ENCODE results near the gene MEAK7.

MEAK7 gene

GRCh38 chr16:84517366-84517765 is 12.9 kb upstream of the MEAK7 start:
- H3K27me3 ChIP-seq (ENCODE audit: control insufficient read depth, insufficient read depth, low read length): no peaks in the 10 kb centered on the region

GRCh38 chr16:84514874-84515835 is 10.7 kb upstream of the MEAK7 start:
- Histone ChIP-seq H3K27me3 (ENCODE audit: control insufficient read depth, insufficient read depth, low read length) (no peaks in the 10 kb centered on the region), H3K9ac (ENCODE audit: low read length) (no peak overlapping the region), H3K4me1 (ENCODE audit: control insufficient read depth, insufficient read depth, low read length) (peaks cover 7% of the 10 kb centered on the region), H3K4me3 (ENCODE audit: low read length) (no peak overlapping the region), H3K9me3 (ENCODE audit: control insufficient read depth, low read length) (no peaks in the 10 kb centered on the region), H3K36me3 (ENCODE audit: control insufficient read depth, insufficient read depth, low read length) (no peaks in the 10 kb centered on the region)

More at GRCh38 chr16:84517366-84517765, 12.9 kb upstream of the MEAK7 start:
- Histone ChIP-seq H3K9me3 (ENCODE audit: control insufficient read depth, low read length) (no peaks in the 10 kb centered on the region), H3K4me1 (ENCODE audit: control insufficient read depth, insufficient read depth, low read length) (no peaks in the 10 kb centered on the region), H3K9ac (ENCODE audit: low read length) (no peak overlapping the region), H3K36me3 (ENCODE audit: control insufficient read depth, insufficient read depth, low read length) (no peaks in the 10 kb centered on the region), H3K4me3 (ENCODE audit: low read length) (no peak overlapping the region)

GRCh38 chr16:84514295-84514873 is 9.9 kb upstream of the MEAK7 start:
- H3K36me3 ChIP-seq (ENCODE audit: control insufficient read depth, insufficient read depth, low read length): no peaks in the 10 kb centered on the region
- H3K4me3 ChIP-seq (ENCODE audit: low read length): no peak overlapping the region
- no peak overlapping the region for H3K9ac ChIP-seq (ENCODE audit: low read length)
- no peaks in the 10 kb centered on the region for H3K9me3 ChIP-seq (ENCODE audit: control insufficient read depth, low read length)
- no peaks in the 10 kb centered on the region for H3K27me3 ChIP-seq (ENCODE audit: control insufficient read depth, insufficient read depth, low read length)
- H3K4me1 ChIP-seq (ENCODE audit: control insufficient read depth, insufficient read depth, low read length): peaks cover 7% of the 10 kb centered on the region

GRCh38 chr16:84513666-84514065 is 9.2 kb upstream of the MEAK7 start:
- Histone ChIP-seq H3K36me3 (ENCODE audit: control insufficient read depth, insufficient read depth, low read length) (no peaks in the 10 kb centered on the region), H3K4me3 (ENCODE audit: low read length) (no peak overlapping the region), H3K4me1 (ENCODE audit: control insufficient read depth, insufficient read depth, low read length) (peaks cover 7% of the 10 kb centered on the region), H3K9me3 (ENCODE audit: control insufficient read depth, low read length) (no peaks in the 10 kb centered on the region), H3K27me3 (ENCODE audit: control insufficient read depth, insufficient read depth, low read length) (no peaks in the 10 kb centered on the region), H3K9ac (ENCODE audit: low read length) (no peak overlapping the region)

- Histone ChIP-seq H3K9ac (ENCODE audit: low read length) (no peak overlapping the region), H3K9me3 (ENCODE audit: control insufficient read depth, low read length) (no peaks in the 10 kb centered on the region), H3K27me3 (ENCODE audit: control insufficient read depth, insufficient read depth, low read length) (no peaks in the 10 kb centered on the region), H3K4me3 (ENCODE audit: low read length) (no peak overlapping the region), H3K4me1 (ENCODE audit: control insufficient read depth, insufficient read depth, low read length) (peaks cover 7% of the 10 kb centered on the region), H3K36me3 (ENCODE audit: control insufficient read depth, insufficient read depth, low read length) (no peaks in the 10 kb centered on the region)
Measured at GRCh38 chr16:84513123-84513522, 8.7 kb upstream of the MEAK7 start.

- H3K36me3 ChIP-seq (ENCODE audit: control insufficient read depth, insufficient read depth, low read length): no peaks in the 10 kb centered on the region
- H3K27me3 ChIP-seq (ENCODE audit: control insufficient read depth, insufficient read depth, low read length): no peaks in the 10 kb centered on the region
- H3K9ac ChIP-seq (ENCODE audit: low read length): no peak overlapping the region
- H3K9me3 ChIP-seq (ENCODE audit: control insufficient read depth, low read length): no peaks in the 10 kb centered on the region
- H3K4me3 ChIP-seq (ENCODE audit: low read length): no peak overlapping the region
- H3K4me1 ChIP-seq (ENCODE audit: control insufficient read depth, insufficient read depth, low read length): peaks cover 7% of the 10 kb centered on the region
Measured at GRCh38 chr16:84511831-84512230, 7.4 kb upstream of the MEAK7 start.

- Histone ChIP-seq H3K4me3 (ENCODE audit: low read length) (no peak overlapping the region), H3K36me3 (ENCODE audit: control insufficient read depth, insufficient read depth, low read length) (no peaks in the 10 kb centered on the region), H3K27me3 (ENCODE audit: control insufficient read depth, insufficient read depth, low read length) (no peaks in the 10 kb centered on the region), H3K9ac (ENCODE audit: low read length) (no peak overlapping the region), H3K9me3 (ENCODE audit: control insufficient read depth, low read length) (no peaks in the 10 kb centered on the region), H3K4me1 (ENCODE audit: control insufficient read depth, insufficient read depth, low read length) (peaks cover 8% of the 10 kb centered on the region)
Measured at GRCh38 chr16:84511180-84511800, 6.8 kb upstream of the MEAK7 start.

GRCh38 chr16:84509032-84509950 is 4.8 kb upstream of the MEAK7 start:
- H3K9me3 ChIP-seq (ENCODE audit: control insufficient read depth, low read length): no peaks in the 10 kb centered on the region
- H3K27me3 ChIP-seq (ENCODE audit: control insufficient read depth, insufficient read depth, low read length): no peaks in the 10 kb centered on the region
- H3K9ac ChIP-seq (ENCODE audit: low read length): no peak overlapping the region
- H3K36me3 ChIP-seq (ENCODE audit: control insufficient read depth, insufficient read depth, low read length): no peaks in the 10 kb centered on the region
- no peak overlapping the region for H3K4me3 ChIP-seq (ENCODE audit: low read length)
- peaks cover 22% of the 10 kb centered on the region for H3K4me1 ChIP-seq (ENCODE audit: control insufficient read depth, insufficient read depth, low read length)

GRCh38 chr16:84508502-84508901 is 4.0 kb upstream of the MEAK7 start:
- no peaks in the 10 kb centered on the region for H3K36me3 ChIP-seq (ENCODE audit: control insufficient read depth, insufficient read depth, low read length)
- H3K4me1 ChIP-seq (ENCODE audit: control insufficient read depth, insufficient read depth, low read length): peaks cover 27% of the 10 kb centered on the region
- no peak overlapping the region for H3K9ac ChIP-seq (ENCODE audit: low read length)
- no peaks in the 10 kb centered on the region for H3K27me3 ChIP-seq (ENCODE audit: control insufficient read depth, insufficient read depth, low read length)
- H3K4me3 ChIP-seq (ENCODE audit: low read length): no peak overlapping the region
- H3K9me3 ChIP-seq (ENCODE audit: control insufficient read depth, low read length): no peaks in the 10 kb centered on the region

- H3K4me3 ChIP-seq (ENCODE audit: low read length): no peak overlapping the region
- H3K36me3 ChIP-seq (ENCODE audit: control insufficient read depth, insufficient read depth, low read length): no peaks in the 10 kb centered on the region
- H3K27me3 ChIP-seq (ENCODE audit: control insufficient read depth, insufficient read depth, low read length): no peaks in the 10 kb centered on the region
- peaks cover 29% of the 10 kb centered on the region for H3K4me1 ChIP-seq (ENCODE audit: control insufficient read depth, insufficient read depth, low read length)
- no peaks in the 10 kb centered on the region for H3K9me3 ChIP-seq (ENCODE audit: control insufficient read depth, low read length)
- no peak overlapping the region for H3K9ac ChIP-seq (ENCODE audit: low read length)
Measured at GRCh38 chr16:84507011-84507982, 2.8 kb upstream of the MEAK7 start.

Data from mucosa of stomach (tissue), 1 donor.